Urothelium cell line (cell line): ENCODE measurements around the gene ESR1.
"Not testable (repeated sequence)": the region's sequence is repeated elsewhere in the genome, so short reads cannot be mapped to it uniquely, and the experiment has no call there.

ENCODE experiments used
- DNase-seq: peaks from one replicate; pipeline ENCODE4 v3.0.0; 2011; ENCODE audit warnings: low spot score, mixed read lengths
- FAIRE-seq: peaks from 2 replicates; lab custom pipeline; 2011; peaks lifted over from hg19 to GRCh38; lab: Jason Lieb, UNC

The ESR1 gene

DNA sequence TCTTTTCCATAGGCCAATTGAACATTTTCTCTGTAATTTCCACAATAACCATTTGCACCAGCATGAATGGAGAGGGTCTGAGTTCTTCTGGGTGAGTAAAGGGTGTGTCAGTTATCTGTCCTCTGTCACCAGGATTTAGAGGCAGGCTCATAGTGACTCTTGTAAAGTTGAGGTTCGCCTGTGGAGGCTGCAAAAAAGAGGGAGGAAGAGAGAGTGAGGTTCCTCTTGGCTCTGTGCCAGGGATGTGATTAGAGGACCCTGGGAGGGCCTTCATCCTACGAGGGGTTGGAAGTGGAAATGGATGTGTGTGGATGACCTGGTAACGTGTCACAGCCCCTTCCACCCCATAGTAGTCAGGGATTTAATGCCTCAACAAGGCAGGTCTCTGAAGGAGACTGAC is 242.0 kb downstream of the ESR1 start:
- DNase-seq (no peak), FAIRE-seq (no peak)

DNA sequence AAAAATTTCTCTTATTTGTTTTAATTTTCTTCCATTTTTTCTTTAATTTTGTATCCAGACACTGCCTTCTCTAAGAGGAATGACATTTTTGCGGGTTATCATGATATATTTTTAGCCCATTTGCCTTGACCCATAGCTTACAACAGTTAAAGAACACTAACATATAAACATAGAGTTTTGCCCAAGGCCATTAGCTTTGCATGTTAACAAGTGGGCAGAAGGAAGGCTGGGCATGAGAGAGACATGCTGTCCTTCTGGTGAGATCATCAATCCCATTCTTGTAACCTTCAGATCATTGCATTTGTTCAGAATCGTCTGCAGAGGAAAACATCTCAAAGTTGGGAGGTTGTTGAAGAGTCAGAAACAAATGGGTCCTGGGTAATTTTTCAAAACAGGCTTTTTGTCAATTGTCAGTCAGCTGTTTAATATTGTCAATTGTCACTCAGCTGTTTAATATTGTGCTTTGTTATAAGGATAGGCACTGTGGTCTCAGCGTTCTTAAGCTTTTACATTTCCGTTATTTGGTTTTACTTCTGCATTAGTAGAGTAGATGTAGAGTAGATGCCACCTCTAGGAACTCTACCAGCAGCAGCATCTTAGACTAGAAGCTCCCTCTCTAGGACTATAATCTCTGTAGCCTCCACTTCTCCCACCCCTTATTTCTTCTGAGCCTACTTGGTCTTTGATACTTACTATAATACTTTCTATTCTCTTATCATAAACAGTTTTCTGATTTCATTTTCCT is 243.1 kb downstream of the ESR1 start:
- DNase-seq: no peak

DNA sequence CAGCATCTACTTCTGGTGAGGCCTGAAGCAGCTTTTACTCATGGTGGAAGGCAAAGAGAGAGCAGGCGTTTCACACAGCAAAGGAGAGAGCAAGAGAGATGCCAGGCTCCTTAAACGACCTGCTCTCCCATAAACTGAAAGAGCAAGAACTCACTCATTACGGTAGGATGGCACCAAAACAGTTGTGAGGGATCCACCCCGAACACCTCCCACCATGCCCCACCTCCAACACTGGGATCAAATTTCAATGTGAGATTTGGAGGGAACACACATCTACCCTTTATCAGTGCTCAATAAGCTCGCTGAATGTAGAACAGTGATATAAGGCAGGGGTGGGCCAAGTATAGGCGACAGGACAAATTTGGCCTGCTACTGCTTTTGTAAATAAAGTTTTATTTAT is 244.6 kb downstream of the ESR1 start:
- FAIRE-seq: no peak
- DNase-seq: no peak

More for the DNA sequence above, 243.1 kb downstream of the ESR1 start:
- no peak for FAIRE-seq

DNA sequence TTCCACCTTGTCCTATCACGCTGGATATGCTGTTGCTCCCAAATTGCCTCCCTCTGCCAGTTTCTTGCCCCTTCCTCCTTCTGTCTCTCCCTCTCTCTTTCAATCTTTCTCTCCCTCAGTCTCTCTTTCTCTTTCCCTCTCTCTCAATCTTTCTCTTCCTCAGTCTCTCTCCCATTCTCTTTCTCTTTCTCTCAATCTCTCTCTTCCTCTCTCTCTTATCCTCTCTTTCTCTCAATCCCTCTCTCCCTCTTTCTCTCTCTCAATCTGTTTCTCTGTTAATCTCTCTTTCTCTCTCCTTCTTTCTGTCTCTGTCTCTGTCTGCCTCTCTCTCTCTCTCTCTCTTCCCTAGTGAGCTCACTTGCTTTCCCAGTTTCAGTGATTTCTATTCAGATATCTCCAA is 245.8 kb downstream of the ESR1 start:
- no peak for FAIRE-seq

DNA sequence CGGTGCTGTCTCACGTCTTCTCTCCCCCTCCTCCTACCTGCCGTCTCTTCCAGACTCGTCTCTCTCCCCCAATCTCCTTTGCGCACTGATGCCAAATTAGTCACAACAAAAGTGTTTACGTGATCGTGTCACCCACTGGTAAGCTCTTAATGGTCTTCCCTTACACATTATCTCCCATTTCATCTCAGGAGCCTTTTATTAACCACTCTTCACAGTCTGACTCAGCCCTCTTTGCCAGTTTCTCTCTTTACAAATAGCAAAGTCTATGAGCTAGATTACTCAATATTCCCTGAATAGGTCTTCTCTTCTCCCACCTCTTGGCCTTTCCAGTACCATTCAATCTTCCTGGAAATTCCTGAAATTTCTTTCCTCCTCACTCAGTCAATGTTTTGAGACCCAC is 247.0 kb downstream of the ESR1 start:
- DNase-seq: peak; percentile 41
- FAIRE-seq: no peak

More for the DNA sequence above, 245.8 kb downstream of the ESR1 start:
- DNase-seq: no peak

DNA sequence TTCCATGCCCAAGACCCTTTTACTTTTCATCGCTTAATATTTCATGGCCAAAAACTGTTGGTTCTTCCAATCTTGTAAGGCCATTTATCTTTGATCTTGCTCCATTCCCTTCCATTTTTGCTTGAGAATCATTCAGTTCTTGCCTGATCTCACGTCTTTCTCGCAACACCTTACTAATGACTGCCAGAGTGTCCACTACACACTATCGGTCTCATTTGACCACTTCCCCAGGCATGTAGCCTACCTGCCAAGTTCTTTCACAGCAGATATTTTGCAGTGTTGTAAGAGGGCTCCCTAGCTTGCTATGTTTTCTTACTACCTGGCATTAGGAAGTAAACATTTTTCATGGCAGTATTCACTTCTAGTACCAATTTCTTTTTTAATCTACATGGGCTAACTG is 248.0 kb downstream of the ESR1 start:
- no peak for FAIRE-seq
- no peak for DNase-seq

DNA sequence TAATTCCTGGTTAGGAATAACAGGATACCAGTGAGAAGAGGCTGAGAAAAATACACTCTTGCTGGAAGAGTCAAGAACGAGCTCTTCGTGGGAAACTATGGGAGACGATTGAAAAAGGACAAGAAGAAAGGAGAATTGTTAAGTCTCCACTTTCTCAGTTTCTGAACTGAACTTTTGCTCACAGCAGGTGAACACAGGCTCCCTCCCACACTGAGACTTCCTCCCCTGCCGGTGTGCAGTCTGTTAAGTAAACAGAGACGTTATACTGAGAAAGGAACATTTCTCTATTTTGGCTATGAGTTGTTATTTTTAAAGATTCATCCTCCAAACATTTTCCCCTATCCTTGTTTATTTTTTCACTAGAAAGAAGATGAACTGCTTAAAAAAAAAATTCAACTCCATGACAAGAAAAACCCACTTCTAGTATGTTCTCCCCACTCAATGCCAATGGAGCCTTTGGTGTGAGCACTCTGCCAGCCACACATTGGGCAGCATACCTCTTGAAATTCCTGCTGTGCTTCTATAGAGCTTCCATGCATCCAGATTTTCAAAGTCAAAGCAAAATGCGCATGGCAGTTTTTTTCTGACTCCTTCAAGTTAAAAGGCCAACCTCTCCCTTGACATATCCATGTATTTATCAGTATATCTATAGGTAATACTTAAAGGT is 250.5 kb downstream of the ESR1 start:
- DNase-seq (no peak), FAIRE-seq (no peak)

DNA sequence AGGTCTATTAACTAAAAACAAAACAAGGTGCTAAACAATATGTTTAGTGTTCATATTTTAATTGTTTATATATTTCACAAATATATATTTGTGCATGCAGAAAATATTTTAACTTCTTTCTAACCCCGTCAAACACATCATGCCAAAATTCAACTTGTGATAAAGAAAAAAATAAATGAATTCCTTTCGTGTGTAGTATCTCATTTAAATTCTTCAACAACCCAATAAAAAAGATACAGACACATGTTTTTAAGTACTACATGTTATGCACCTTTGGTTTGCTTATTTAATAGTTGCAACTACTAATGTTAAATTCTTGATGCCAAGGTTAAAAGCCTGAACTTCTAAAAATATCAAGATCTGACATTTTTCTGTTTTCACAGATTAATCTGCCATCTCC is 252.4 kb downstream of the ESR1 start:
- FAIRE-seq (no peak), DNase-seq (no peak)

DNA sequence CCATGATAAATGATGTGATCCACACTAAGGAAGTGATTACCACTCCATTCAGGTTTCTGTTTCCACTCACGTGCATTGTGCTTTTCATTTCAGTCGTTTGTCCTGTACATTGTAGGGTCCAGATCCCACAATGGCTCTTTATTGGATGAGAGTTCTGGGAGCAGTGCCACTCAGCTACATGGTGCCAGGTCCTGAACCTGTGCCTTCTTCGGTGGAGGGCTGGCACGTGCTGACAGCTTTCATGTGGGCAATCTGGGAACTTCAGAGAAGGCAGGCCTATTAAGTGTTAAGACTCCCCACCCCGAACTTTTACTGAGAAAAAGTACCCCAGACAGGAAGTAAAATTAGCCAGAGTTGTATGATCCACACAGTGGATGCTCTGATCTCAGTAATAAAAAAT is 255.0 kb downstream of the ESR1 start:
- no peak for FAIRE-seq

DNA sequence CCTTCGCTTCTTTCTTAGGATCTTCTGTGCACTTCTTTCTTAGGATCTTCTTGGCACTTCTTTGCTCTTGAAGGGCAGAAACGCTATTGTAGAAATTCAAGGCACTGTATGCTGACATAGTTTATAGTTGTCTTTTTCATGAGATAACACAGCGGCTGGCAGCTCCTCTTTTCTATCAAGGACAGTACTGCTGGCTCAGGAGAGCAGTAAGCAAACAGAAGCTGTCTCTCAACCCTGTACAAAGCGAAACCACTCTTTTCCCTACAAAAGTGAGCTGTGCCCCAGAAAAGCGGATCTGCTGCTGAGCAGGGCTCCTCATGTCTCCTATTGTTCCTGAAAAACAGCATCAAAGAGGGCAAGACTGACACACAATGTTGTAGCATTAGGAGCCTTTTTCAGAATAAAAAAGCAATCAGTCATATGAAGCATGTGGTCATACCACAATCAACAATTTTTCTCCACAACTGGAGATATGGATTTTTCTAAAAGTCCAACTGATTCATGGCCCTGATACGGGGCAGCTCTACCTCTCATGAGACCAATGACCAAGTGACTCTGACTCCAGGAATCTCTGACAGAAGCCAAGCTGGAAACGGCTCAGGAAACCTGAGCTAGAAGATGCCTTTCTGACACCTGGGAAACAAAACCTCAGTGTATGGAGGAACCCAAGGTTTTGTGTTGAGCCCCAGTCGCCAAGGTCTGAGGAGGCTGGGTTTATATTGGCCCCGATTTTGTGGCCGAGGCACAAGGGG is 255.9 kb downstream of the ESR1 start:
- DNase-seq: no peak
- FAIRE-seq: no peak

More for the DNA sequence above, 255.0 kb downstream of the ESR1 start:
- no peak for DNase-seq

DNA sequence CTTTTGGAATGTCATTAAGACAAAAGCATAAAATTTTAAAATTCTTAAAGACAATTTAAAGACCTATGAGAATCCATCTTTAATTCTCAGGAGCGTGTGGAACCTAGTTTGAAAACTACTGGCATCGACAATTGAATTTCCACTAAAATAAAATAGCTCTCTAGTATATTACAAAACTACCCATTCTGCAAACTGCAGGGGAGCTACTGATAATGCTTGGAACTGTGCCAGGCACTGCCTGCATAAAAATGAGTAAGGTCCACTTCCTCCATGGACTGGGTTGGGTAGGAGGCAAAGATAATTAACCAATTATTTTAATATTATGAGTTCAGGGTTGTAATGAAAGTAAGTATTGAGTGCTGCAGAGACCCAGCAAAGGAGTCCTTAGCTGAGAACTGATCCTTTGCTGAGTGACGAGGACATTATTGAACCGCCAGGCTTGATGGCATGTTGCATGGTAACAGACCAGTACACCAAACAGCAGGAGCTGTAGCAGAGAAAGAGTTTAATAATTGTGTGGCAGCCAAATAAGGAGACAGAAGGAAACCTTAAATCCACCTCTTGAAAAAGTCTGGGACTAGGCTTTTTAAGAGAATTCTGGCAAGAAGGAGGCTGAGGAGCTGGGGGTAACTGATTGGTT is 261.3 kb downstream of the ESR1 start:
- DNase-seq (no peak), FAIRE-seq (no peak)

DNA sequence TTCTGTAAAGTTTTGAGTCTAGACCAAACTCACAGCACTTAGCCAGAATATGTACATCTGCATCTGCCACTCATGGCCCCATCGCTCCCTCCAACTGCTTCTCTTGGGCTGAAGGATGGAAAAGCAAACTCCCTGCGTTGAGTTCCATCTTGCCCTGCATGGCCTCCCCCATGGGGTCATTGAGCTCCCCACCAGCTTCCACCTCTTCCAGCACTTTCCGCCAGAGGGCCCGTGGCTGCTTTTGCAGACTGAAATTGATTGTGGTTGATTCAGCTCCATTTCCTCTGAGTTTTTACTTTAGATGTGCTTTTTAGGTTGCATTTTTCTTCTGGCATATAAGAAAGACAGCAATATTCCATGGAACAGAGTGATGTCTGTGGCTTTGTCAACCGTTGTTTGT is 263.1 kb downstream of the ESR1 start:
- no peak for FAIRE-seq
- DNase-seq: no peak

DNA sequence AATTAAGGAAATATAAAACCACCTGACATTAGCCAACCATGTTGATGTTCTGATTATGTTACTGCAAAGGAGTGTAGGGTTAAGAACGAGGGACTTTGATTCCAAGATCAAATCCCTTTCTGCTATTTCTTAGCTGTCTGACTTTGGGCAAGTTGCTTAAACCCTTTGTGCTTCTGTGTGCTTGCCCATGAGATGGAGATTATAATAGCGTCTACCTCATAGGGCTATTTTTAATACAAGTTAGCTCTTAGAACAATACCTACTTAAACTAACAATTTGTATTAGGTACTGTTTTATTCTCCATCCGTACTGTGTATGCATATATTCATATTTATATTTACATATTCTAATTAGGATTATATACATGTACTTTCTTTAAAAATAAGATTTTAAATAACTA is 263.8 kb downstream of the ESR1 start:
- DNase-seq: no peak
- no peak for FAIRE-seq

DNA sequence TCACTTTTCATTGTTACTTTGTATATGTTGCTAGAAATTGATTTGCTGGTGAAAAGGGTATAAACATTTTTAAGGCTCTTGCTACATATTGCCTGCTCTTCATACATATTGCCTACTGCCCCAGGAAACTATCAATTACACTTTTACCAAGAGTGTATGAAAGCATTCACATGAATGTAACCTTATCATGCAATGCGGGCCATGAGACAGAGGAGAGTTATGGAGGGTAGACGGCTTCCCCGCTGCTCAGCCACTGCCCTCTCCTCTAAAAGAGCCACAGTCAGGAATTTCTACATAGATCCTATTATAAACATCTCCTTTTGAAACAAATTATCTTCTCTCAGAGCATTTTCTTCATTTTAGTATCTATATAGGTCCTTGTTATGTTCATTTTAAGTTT is 264.4 kb downstream of the ESR1 start:
- no peak for FAIRE-seq
- no peak for DNase-seq

DNA sequence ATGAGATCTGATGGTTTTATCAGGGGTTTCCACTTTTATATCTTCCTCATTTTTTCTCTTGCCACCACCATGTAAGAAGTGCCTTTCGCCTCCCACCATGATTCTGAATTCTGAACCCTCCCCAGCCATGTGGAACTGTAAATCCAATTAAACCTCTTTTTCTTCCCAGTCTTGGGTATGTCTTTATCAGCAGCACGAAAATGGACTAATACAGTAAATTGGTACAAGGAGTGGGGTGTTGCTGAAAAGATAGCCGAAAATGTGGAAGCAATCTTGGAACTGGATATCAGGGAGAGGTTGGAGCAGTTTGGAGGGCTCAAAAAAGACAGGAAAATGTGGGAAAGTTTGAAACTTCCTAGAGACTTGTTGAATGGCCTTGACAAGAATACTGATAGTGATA is 268.8 kb downstream of the ESR1 start:
- FAIRE-seq, DNase-seq: not testable (repeated sequence)

DNA sequence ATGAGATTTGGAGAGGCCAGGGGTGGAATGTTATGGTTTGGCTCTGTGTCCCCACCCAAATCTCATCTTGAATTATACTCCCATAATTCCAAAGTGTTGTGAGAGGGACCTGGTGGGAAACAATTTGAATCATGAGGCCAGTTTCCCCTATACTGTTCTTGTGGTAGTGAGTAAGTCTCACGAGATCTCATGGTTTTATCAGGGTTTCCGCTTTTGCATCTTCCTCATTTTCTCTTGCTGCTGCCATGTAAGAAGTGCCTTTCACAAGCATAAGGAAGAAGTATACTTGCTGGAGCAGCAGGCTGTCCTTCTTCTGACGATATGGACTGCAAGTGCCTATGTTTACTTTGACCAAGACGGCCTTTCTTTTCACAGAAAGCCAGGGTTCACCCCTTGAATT is 270.5 kb downstream of the ESR1 start:
- DNase-seq (no peak), FAIRE-seq (no peak)

DNA sequence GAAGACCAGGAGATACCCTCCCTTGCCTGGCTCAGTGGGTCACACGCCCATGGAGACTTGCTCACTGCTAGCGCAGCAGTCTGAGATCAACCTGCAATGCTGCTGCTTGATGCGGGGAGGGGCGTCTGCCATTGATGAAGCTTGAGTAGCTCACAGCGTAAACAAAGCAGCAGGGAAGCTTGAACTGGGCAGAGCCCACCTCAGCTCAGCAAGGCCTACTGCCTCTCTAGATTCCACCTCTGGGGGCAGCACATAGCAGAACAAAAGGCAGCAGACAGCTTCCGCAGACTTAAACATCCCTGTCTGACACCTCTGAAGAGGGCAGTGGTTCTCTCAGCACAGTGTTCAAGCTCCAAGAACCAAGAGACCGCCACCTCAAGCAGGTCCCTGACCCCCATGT is 271.3 kb downstream of the ESR1 start:
- DNase-seq: no peak

DNA sequence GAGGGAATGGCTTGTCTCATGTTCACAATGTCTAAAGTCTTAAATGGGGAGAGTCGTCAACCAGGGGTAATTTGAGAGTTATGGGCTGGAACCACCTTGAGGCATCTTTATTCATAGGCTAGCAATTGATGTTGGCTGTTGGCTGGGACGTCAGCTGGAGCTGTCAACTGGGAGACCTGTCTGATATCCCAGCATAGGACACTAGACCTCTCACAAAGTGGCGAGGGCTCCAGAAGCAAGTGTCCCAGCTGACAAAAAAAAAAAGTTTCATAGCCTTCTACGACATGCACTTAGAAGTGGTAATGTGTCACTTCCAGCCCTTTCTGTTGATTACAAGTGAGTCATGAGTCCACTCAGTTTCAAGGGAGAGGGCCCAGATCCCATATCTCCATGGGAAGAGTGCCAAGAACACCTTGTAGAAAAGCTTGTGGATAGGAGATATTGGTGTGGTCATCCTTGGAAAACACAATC is 278.0 kb downstream of the ESR1 start:
- DNase-seq (peak; percentile 33), FAIRE-seq (no peak)

More for the DNA sequence above, 271.3 kb downstream of the ESR1 start:
- FAIRE-seq: no peak

DNA sequence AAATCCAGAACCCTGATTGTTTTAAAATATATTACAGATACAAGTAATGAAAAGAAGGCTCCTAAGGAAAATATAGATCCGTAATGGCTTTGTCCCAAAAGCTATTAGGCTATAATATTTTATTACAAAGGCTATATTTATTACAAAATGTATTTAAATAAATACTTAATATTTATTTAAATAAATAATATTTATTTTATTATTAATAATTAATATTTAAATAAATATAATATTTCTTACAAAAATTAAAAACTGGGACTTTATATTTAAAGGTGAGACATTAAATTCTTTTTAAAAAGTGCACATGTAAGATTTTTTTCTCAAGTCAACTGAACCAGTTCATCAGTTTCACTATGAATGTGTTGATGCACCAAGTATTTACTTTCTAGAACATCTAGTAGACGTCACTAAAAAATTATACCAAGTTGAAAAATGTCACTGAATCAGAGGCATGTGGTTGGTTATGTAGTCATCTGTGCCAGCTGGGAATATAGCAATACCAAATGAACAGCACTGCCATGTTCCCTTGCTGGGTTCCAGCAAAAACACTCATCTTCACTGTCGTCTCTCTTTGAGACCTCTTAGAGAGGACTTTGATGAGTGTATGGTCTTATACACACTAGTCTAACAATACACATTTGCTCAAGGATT is 278.9 kb downstream of the ESR1 start:
- FAIRE-seq (no peak), DNase-seq (no peak)

DNA sequence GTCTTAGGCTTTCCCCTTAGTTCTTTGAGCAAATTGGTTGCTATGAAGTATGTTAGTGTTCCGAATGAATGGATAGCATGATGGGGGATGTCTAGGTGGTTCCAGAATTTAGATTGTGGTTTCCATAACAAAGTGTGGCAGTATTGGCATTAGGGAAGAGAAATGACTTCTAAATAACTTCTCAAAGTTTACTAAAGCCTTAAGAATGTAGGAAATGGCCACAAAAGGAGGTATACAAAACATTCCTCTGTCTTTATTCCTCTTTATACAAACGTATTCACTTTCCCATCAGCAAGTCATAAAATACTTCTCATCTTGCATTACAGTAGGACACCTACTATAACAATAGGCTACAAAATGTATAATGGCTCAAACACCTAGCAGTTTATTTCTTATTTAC is 279.6 kb downstream of the ESR1 start:
- FAIRE-seq: no peak
- no peak for DNase-seq

DNA sequence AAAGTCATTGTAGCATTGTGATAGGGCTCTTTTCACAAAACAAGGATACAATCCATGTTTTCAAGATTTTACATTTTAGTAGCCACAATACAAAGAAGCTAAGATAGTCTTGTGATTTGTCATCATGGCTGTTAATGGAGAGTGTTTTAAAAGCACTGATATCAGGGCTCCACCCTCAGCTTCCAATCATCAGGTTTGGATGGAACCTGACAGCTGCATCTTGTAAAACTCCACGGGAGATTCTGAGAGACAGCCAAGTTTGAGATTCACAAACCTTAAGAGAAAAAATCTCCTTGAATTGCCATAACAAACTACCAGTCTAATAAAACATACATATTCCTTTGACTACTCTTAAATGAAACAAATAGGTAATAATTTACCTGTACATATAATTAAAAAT is 280.2 kb downstream of the ESR1 start:
- DNase-seq (no peak), FAIRE-seq (no peak)
